Measurements from ENCODE around the gene ACAP3. TPM values are rescaled to one million over a fixed set of nuclear protein-coding genes. Genes with fewer than 3 reads are reported as not detected.

ACAP3 gene
- total and polyA plus RNA-seq, 2 donors (not counting 3 experiments of a cell fraction or from before 2014, with no cell fraction given) = 27.8 to 39.0 TPM

DNA sequence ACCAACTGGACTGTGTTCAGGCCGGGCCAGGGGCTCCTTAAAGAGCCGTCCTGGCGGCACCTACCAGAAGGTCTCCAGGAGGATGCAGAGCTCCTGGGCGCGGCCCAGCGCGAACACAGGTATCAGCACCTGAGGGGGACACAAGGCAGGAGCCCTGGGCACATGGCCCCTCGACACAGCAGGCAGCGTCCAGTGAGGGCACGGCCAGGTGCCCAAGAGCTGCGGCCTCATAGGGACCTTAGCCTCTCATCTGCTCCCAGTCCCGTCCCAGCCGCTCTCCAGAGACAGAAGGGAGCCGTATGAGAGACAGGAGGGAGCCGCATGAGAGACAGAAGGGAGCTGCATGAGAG lies 6.5 kb upstream of the ACAP3 start:
- H3K27me3 ChIP-seq (ENCODE audit: control insufficient read depth in 2 of 2, insufficient read depth in 2 of 2, low read length in 2 of 2) = no peaks in the 10 kb centered on the region
- FAIRE-seq = no peak
- no peak overlapping the region for H3K27ac ChIP-seq (ENCODE audit: insufficient read depth, low read depth, low read length)
- H3K79me2 ChIP-seq (ENCODE audit: control insufficient read depth, insufficient read depth, low read length) = peaks cover 1% of the 10 kb centered on the region
- H3K36me3 ChIP-seq (ENCODE audit: control insufficient read depth in 2 of 2, extremely low read depth in 1 of 2, insufficient read depth in 2 of 2, low read length in 2 of 2) = peaks cover 0 to 44% of the 10 kb centered on the region in 2 experiments
- CTCF ChIA-PET = no interaction called here
- TF ChIP-seq, protein P1, sequence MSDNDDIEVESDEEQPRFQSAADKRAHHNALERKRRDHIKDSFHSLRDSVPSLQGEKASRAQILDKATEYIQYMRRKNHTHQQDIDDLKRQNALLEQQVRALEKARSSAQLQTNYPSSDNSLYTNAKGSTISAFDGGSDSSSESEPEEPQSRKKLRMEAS (IDR thresholded peaks at IDR 0.05; ENCODE audit: insufficient read depth, insufficient read length) = no peak
- no peak for TF ChIP-seq FOS (IDR thresholded peaks at IDR 0.05; ENCODE audit: borderline replicate concordance, insufficient read depth, low read length)
- TF ChIP-seq, protein P2, sequence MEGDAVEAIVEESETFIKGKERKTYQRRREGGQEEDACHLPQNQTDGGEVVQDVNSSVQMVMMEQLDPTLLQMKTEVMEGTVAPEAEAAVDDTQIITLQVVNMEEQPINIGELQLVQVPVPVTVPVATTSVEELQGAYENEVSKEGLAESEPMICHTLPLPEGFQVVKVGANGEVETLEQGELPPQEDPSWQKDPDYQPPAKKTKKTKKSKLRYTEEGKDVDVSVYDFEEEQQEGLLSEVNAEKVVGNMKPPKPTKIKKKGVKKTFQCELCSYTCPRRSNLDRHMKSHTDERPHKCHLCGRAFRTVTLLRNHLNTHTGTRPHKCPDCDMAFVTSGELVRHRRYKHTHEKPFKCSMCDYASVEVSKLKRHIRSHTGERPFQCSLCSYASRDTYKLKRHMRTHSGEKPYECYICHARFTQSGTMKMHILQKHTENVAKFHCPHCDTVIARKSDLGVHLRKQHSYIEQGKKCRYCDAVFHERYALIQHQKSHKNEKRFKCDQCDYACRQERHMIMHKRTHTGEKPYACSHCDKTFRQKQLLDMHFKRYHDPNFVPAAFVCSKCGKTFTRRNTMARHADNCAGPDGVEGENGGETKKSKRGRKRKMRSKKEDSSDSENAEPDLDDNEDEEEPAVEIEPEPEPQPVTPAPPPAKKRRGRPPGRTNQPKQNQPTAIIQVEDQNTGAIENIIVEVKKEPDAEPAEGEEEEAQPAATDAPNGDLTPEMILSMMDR (IDR thresholded peaks at IDR 0.05; ENCODE audit: extremely low read depth in 1 of 2, insufficient read depth in 1 of 2, low read depth in 1 of 2, low read length in 2 of 2) = no peak
- no peak for TF ChIP-seq GATA2 (IDR thresholded peaks at IDR 0.05; ENCODE audit: insufficient read depth, insufficient read length, low read depth, low read length)
- TF ChIP-seq POLR2AphosphoS5 (IDR thresholded peaks at IDR 0.05; ENCODE audit: insufficient read depth, low read depth, low read length) = no peak
- no peak for TF ChIP-seq JUN (IDR thresholded peaks at IDR 0.05; ENCODE audit: borderline replicate concordance, insufficient read depth, insufficient read length, low read depth)
- TF ChIP-seq EZH2 (IDR thresholded peaks at IDR 0.05; ENCODE audit: borderline replicate concordance, low read depth, low read length, severe bottlenecking) = no peak
- TF ChIP-seq POLR2A (IDR thresholded peaks at IDR 0.05; ENCODE audit: low read depth, low read length) = no peak
- TF ChIP-seq MYC (IDR thresholded peaks at IDR 0.05; ENCODE audit: low read depth, low read length) = no peak
- H3K4me2 ChIP-seq (ENCODE audit: insufficient read depth, low read length) = no peak overlapping the region
- no peaks in the 10 kb centered on the region for H3K9me1 ChIP-seq (replicated peaks; ENCODE audit: control insufficient read depth, extremely low read depth, insufficient read depth, low read length)
- H4K20me1 ChIP-seq (replicated peaks; ENCODE audit: control insufficient read depth, extremely low read depth, insufficient read depth, low read length) = no peaks in the 10 kb centered on the region
- intact Hi-C loops (cut with micrococcal nuclease) (no loop called here), dilution Hi-C loops (cut with MboI; ENCODE audit: extremely low pct_ligation_motif_present, low sequenced_read_pairs) (no loop called here)
- H3K4me1 ChIP-seq (ENCODE audit: control insufficient read depth, extremely low read depth, insufficient read depth, low read length) = peaks cover 3% of the 10 kb centered on the region
- H3K9ac ChIP-seq (replicated peaks; ENCODE audit: extremely low read depth, insufficient read depth, low read length) = no peak overlapping the region
- no peak overlapping the region for H2AFZ ChIP-seq (ENCODE audit: low read depth, low read length)
- no peaks in the 10 kb centered on the region for H3K9me3 ChIP-seq (replicated peaks; ENCODE audit: control insufficient read depth, insufficient read depth, low read length)
- BruUV-seq (replicated peaks) = no TSS peak
- no peak for DNase-seq (ENCODE audit: low read depth, low spot score)
- POLR2A ChIA-PET = interaction anchor here (0.5 kb wide), 1 partner anchor 81 kb away, joined by 3 read pairs; no protein-coding TSS in a partner anchor
- H3K4me3 ChIP-seq (replicated peaks in 1 of 3; ENCODE audit: insufficient read depth in 1 of 3, low read depth in 1 of 3, low read length in 3 of 3) = no peak overlapping the region

Data from endothelial cell of umbilical vein (primary cell).